Parathyroid adenoma (tissue), 2 donors: ENCODE results near the gene XAB2.

Source experiments
- H2AFZ ChIP-seq: fragments of 300-600 bp; sonication (generic); one replicate; pipeline ENCODE4 v1.7.0; 2017; ENCODE audit warnings: antibody characterized with exemption, mild to moderate bottlenecking
- H3K27ac ChIP-seq: fragments of 300-600 bp; sonication (generic); one replicate; pipeline ENCODE4 v1.7.0; 2017
- H3K27me3 ChIP-seq: fragments of 300-600 bp; sonication (generic); one replicate; pipeline ENCODE4 v1.7.0; 2017; ENCODE audit warnings: low read length; ENCODE audit not compliant: control insufficient read depth, insufficient read depth
- H3K36me3 ChIP-seq: fragments of 300-600 bp; sonication (generic); one replicate; pipeline ENCODE4 v1.7.0; 2017; ENCODE audit warnings: low read length; ENCODE audit not compliant: control insufficient read depth, insufficient read depth
- H3K4me1 ChIP-seq: fragments of 300-600 bp; sonication (generic); one replicate; pipeline ENCODE4 v1.7.0; 2017; ENCODE audit warnings: control low read depth
- H3K4me2 ChIP-seq: fragments of 300-600 bp; sonication (generic); one replicate; pipeline ENCODE4 v1.7.0; 2017; ENCODE audit warnings: low read length
- H3K4me3 ChIP-seq: fragments of 300-600 bp; sonication (generic); one replicate; pipeline ENCODE4 v1.7.0; 2017; ENCODE audit warnings: low read depth, low read length
- H3K79me2 ChIP-seq: fragments of 300-600 bp; sonication (generic); one replicate; pipeline ENCODE4 v1.7.0; 2017; ENCODE audit warnings: control low read depth
- H3K9ac ChIP-seq: fragments of 300-600 bp; sonication (generic); one replicate; pipeline ENCODE4 v1.7.0; 2017; ENCODE audit warnings: mild to moderate bottlenecking
- H3K9me3 ChIP-seq: fragments of 300-600 bp; sonication (generic); one replicate; pipeline ENCODE4 v1.7.0; 2017; ENCODE audit warnings: low read length; ENCODE audit not compliant: control insufficient read depth
- CTCF ChIP-seq: fragments of 300-600 bp; sonication (generic); IDR thresholded peaks from one replicate; pipeline ENCODE4 v1.7.0; 2017; ENCODE audit warnings: antibody characterized with exemption, mild to moderate bottlenecking
- donor health status: primary hyperparathyroidism.

The XAB2 gene

GRCh38 chr19:7669641-7670040, 40.3 kb upstream of the XAB2 start:
- Histone ChIP-seq H3K27ac (no peak overlapping the region), H3K4me2 (no peak overlapping the region), H3K4me3 (no peak overlapping the region), H3K27me3 (no peaks in the 10 kb centered on the region), H3K4me1 (no peaks in the 10 kb centered on the region), H3K9ac (no peak overlapping the region), H2AFZ (no peak overlapping the region), H3K79me2 (no peaks in the 10 kb centered on the region), H3K36me3 (no peaks in the 10 kb centered on the region), H3K9me3 (no peaks in the 10 kb centered on the region)
- TF ChIP-seq CTCF: no peak

DNA sequence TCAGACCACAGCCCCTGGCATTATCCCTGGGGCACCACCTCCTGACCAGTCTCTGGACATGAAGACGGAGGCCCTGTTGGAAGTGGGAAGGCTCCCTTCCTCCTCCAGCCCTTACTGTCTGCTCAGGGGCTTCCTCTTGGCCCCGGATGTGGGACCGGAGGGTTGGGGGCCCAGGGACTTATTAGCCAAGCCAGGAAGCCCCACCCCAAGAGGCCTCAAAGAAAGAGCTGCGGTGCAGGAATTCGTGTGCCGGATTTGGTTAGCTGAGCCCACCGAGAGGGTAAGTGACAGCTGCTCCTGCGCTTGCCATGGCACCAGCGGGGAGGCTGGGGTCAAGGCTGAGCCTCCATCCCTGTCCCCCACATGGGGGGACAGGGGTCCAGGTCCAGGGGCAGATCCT, 39.5 kb upstream of the XAB2 start, which contains the start of gene RETN:
Gene RETN (plus strand): TSS at position 208 of the 400 bp plus-strand sequence. CDS start 278 bp downstream, outside the sequence.
- H3K4me1 ChIP-seq: no peaks in the 10 kb centered on the region
- no peaks in the 10 kb centered on the region for H3K27me3 ChIP-seq
- H2AFZ ChIP-seq: no peak within 1 kb of the TSS
- H3K27ac ChIP-seq: no peak within 1 kb of the TSS
- no peak within 1 kb of the TSS for H3K9ac ChIP-seq
- H3K4me2 ChIP-seq: no peak within 1 kb of the TSS
- no peaks in the 10 kb centered on the region for H3K9me3 ChIP-seq
- no peak for TF ChIP-seq CTCF
- no peak within 1 kb of the TSS for H3K4me3 ChIP-seq
- H3K36me3 ChIP-seq: no peaks in the 10 kb centered on the region
- H3K79me2 ChIP-seq: no peaks in the 10 kb centered on the region

DNA sequence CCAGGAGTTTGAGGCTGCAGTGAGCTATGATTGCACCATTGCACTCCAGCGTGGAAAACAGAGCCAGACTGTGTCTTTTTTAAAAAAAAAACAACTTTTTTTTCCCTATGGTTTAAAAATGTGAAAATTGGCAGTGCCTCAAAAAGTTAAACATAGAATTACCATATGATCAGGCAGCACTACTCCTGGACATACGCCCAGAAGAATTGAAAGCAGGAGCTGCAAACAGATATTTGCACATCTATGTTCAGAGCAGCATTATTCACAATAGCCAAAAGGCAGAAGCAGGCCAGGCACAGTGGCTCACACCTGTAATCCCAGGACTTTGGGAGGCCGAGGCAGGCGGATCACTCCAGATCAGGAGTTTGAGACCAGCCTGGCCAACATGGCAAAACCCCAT, 35.7 kb upstream of the XAB2 start:
- no peak overlapping the region for H3K9ac ChIP-seq
- H3K27me3 ChIP-seq: peaks cover 3% of the 10 kb centered on the region
- no peaks in the 10 kb centered on the region for H3K36me3 ChIP-seq
- no peak overlapping the region for H3K4me3 ChIP-seq
- no peaks in the 10 kb centered on the region for H3K4me1 ChIP-seq
- H3K4me2 ChIP-seq: no peak overlapping the region
- no peak for TF ChIP-seq CTCF
- no peak overlapping the region for H3K27ac ChIP-seq
- H3K9me3 ChIP-seq: no peaks in the 10 kb centered on the region
- no peak overlapping the region for H2AFZ ChIP-seq
- no peaks in the 10 kb centered on the region for H3K79me2 ChIP-seq

DNA sequence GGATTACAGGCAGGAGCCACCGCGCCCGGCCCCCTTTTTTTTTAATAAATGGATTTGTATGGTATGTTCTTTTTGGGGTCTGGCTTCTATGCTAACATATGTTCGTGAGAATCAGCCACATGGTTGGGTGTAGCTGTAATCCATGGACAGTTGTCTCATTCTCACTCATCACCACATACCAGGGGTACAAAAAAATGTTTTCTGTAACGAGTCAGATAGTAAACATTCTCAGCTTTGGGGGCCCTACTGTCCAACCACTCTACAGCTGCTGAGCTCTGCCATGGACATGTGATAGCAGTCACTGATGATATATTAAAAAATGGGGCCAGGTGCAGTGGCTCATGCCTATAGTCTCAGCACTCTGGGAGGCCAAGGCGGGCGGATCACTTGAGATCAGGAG, 34.4 kb upstream of the XAB2 start:
- H3K4me1 ChIP-seq: no peaks in the 10 kb centered on the region
- H3K9me3 ChIP-seq: no peaks in the 10 kb centered on the region
- no peak overlapping the region for H3K9ac ChIP-seq
- H3K79me2 ChIP-seq: no peaks in the 10 kb centered on the region
- H3K4me3 ChIP-seq: no peak overlapping the region
- no peak overlapping the region for H3K27ac ChIP-seq
- H3K4me2 ChIP-seq: no peak overlapping the region
- peaks cover 3% of the 10 kb centered on the region for H3K27me3 ChIP-seq
- no peak for TF ChIP-seq CTCF
- H2AFZ ChIP-seq: no peak overlapping the region
- H3K36me3 ChIP-seq: no peaks in the 10 kb centered on the region

DNA sequence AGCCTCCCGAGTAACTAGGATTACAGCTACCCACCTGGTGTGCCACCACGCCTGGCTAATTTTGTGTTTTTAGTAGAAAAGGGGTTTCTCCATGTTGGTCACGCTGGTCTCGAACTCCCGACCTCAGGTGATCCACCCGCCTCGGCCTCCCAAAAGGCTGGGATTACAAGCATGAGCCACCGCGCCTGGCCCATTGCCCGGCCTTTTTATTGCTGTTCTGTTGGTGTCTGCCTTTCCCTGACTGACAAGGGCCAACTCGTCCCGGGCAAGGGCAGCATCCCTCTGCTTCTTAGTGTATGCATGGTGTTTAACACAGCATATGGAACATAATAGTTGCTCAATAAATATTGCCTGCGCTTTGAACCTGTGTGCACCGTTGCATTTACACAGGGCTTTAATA, 33.3 kb upstream of the XAB2 start:
- no peaks in the 10 kb centered on the region for H3K79me2 ChIP-seq
- H3K4me1 ChIP-seq: no peaks in the 10 kb centered on the region
- H3K27me3 ChIP-seq: peaks cover 3% of the 10 kb centered on the region
- H3K9ac ChIP-seq: no peak overlapping the region
- no peaks in the 10 kb centered on the region for H3K36me3 ChIP-seq
- no peaks in the 10 kb centered on the region for H3K9me3 ChIP-seq
- no peak overlapping the region for H3K4me3 ChIP-seq
- no peak overlapping the region for H2AFZ ChIP-seq
- H3K4me2 ChIP-seq: no peak overlapping the region
- H3K27ac ChIP-seq: no peak overlapping the region
- TF ChIP-seq CTCF: no peak
